Suprapubic skin (tissue), 3 donors: ENCODE data around the gene NRDE2.

Source experiments
- CTCF ChIP-seq, 2 donors: fragments of 200-600 bp in 1 of 2; fragments of 450-650 bp in 1 of 2; sonication (generic) in 1 of 2; IDR thresholded peaks; one replicate each; pipeline ENCODE4 v1.5.1; 2016 to 2019; ENCODE audit warnings: antibody characterized with exemption in 2 of 2, mild to moderate bottlenecking in 1 of 2, moderate library complexity in 1 of 2
- EP300 ChIP-seq: sonication (generic); formaldehyde crosslinking; IDR thresholded peaks from one replicate; pipeline ENCODE4 v1.6.1; 2017; ENCODE audit warnings: antibody characterized with exemption

GRCh38 chr14:90344331-90345238 lies 12.8 kb upstream of the NRDE2 start:
- TF ChIP-seq CTCF (IDR thresholded peaks at IDR 0.05) (no peak), EP300 (no peak)
